NCI-H187 (cell line): ENCODE measurements around the gene KNTC1.
"Not testable (repeated sequence)": the region's sequence is repeated elsewhere in the genome, so short reads cannot be mapped to it uniquely, and the experiment has no call there.

Experiments used
- DNase-seq, 2 experiments: peaks; one replicate each; lab custom pipeline; 2025; lab: John Stamatoyannopoulos, UW

The KNTC1 gene, protein sequence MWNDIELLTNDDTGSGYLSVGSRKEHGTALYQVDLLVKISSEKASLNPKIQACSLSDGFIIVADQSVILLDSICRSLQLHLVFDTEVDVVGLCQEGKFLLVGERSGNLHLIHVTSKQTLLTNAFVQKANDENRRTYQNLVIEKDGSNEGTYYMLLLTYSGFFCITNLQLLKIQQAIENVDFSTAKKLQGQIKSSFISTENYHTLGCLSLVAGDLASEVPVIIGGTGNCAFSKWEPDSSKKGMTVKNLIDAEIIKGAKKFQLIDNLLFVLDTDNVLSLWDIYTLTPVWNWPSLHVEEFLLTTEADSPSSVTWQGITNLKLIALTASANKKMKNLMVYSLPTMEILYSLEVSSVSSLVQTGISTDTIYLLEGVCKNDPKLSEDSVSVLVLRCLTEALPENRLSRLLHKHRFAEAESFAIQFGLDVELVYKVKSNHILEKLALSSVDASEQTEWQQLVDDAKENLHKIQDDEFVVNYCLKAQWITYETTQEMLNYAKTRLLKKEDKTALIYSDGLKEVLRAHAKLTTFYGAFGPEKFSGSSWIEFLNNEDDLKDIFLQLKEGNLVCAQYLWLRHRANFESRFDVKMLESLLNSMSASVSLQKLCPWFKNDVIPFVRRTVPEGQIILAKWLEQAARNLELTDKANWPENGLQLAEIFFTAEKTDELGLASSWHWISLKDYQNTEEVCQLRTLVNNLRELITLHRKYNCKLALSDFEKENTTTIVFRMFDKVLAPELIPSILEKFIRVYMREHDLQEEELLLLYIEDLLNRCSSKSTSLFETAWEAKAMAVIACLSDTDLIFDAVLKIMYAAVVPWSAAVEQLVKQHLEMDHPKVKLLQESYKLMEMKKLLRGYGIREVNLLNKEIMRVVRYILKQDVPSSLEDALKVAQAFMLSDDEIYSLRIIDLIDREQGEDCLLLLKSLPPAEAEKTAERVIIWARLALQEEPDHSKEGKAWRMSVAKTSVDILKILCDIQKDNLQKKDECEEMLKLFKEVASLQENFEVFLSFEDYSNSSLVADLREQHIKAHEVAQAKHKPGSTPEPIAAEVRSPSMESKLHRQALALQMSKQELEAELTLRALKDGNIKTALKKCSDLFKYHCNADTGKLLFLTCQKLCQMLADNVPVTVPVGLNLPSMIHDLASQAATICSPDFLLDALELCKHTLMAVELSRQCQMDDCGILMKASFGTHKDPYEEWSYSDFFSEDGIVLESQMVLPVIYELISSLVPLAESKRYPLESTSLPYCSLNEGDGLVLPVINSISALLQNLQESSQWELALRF (N-terminal part only)

DNA sequence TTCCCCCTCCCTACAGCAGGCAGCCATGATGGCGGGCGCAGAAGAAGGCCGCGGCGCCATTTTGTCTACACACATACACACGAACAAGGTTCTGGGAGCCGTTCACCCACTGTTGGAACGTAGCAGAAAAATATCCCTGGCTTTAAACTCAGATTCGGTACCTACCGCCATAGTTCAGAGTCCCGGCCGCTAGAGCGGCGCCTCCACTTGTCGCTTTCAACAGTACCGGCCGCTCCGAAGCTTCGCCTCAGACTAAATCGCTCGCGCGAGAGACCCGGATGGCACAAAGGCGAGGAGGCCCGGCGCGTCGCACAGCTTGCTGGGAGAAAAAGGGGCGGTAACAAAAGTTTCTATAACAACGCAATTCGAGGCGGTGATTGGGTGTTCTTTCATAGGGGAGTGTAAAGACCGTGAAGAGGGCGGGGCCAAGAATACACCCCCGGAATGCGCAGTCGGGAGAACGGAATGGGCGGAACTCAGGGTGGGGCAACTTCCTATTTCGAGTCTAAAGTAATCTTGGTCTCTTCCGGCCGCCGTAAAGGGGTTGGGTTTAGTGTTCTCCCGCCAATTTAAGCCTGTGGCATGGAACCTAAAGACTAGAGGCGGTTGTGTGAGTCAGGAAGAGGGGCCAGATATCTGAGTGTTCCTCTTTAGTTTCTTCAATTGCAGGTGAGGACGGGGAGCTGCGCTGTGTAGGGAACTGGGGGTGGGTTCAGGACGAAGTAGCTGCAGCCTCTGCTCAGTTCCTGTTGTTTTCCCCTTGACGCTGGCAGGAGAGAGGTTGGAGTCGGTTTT is at the start of gene KNTC1, which contains the start of gene RSRC2:
Gene KNTC1, plus strand, starts transcription at position 567 of the 795 bp plus-strand sequence. CDS start 2,815 bp downstream, outside the sequence.
Gene RSRC2, minus strand, starts transcription at position 254 of the 795 bp plus-strand sequence. Its CDS starts 83 bp downstream, at position 171.
- DNase-seq: peak; percentile 99 to 100

DNA sequence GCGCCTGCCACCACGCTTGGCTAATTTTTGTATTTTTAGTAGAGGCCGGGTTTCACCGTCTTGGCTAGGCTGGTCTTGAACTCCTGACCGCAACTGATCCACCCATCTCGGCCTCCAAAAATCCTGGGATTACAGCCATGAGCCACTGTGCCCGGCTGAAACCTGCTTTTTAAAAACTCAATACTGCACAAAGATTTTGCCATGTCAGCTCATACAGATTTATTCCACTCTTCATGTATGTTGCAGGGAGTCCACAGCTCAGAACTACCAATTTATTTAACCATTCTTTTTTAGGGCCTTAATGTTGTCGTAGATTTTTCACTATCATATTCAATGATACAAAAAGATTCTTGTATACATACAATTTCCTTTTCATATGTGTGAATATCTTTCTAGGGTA is 46.3 kb upstream of the KNTC1 start:
- no peak for DNase-seq

DNA sequence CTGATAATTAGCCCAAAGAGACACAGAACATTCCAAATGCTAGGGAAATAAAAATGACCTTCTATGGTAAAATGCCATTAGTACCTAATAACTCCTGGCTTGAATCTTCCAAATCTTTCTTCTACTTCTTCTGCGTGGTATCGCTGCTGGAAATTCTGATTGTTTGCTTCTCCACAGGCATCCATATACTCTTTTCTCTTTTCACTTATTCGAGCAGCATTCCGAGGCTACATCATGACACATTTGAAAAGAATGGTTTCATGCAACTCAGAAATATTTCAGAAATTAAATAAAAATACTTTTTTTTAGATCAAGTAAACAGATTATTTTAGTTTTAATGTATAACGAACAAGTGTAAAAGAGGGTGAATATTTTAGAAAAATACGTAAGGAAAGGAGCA is 45.2 kb upstream of the KNTC1 start:
- no peak for DNase-seq

DNA sequence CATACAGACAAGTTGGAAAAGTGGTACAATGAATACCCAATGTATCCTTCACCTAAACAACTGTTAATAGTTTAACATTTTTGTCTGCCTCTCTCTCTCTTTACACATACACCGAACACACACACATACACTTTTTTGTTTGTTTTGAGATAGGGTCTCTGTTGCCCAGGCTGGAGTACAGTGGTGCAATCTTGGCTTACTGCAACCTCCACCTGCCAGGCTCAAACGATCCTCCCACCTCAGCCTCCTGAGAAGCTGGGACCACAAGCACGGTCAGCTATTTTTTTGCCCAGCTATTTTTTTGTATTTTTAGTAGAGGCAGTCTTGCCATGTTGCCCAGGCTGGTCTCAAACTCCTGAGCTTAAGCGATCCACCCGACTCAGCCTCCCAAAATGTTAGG is 43.1 kb upstream of the KNTC1 start:
- DNase-seq: no peak

DNA sequence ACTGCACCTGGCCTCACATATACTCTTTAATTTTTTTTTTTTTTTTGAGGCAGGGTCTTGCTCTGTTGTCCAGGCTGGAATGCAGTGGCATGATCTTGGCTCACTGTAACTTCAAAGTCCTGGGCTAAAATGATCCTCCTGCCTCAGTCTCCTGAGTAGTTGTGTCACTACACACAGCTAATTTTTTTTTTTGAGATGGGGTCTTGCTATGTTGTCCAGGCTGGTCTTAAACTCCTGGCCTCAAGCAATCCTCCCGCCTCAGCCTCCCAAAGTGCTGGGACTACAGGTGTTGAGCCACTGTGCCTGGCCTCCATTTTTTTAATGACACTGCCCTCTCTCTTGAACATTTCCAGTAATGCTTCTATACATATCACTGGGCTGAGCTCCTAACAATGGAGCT is 42.7 kb upstream of the KNTC1 start:
- not testable (repeated sequence) for DNase-seq

DNA sequence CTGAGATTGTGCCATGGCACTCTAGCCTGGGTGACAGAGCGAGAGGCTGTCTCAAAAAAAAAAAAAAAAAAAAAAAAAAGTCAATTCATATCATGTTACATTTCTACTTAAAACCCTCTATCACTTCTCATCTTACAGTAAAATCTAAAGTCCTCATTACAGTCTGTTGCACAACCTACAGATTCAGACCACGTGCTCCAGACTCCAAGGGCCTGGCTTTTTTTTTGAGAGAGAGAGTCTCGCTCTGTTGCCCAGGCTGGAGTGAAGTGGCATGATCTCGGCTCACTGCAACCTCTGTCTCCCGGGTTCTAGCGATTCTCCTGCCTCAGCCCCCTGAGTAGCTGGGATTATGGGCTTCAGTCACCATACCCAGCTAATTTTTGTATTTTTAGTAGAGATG is 40.7 kb upstream of the KNTC1 start:
- DNase-seq: not testable (repeated sequence)

DNA sequence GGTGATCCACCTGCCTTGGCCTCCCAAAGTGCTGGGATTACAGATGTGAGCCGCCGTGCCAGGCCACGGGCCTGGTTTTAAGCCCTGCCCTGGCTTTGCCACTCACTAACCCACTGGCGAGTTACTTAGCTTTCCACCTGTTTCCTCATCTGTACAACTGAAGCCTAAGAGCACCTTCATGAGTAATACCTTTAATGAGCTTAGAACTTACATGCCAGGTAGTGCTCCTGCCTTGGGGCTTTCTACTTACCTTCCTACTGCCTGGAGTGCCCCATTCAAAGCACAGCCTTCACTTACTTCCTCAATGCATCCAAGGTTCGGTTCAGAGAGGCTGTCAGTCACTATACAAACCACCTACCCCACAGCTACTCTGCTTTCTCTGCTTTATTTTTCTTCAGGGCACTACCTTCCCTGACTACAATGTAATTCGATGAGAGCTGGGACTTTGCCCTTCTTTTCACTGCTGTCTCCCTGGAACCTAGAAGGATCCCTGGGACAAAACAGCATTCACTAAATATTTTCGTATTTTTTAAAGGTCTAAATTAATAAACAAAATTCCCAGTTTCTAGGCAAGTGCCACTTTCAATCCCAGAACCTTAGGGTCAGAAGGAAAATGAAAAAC is 40.1 kb upstream of the KNTC1 start:
- DNase-seq: no peak

DNA sequence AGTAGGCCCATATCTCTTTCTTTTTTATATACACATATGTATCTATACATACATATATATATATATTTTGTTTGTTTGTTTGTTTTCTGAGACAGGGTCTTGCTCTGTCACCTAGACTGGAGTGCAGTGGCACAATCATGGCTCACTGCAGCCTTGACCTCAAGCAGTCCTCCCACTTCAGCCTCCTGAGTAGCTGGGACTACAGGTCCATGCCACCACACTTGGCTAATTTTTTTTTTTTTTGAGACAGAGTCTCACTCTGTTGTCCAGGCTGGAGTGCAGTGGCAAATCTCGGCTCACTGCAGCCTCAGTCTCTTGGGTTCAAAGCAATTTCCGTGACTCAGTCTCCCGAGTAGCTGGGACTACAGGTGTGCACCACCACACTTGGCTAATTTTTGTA is 39.2 kb upstream of the KNTC1 start:
- DNase-seq: not testable (repeated sequence)

DNA sequence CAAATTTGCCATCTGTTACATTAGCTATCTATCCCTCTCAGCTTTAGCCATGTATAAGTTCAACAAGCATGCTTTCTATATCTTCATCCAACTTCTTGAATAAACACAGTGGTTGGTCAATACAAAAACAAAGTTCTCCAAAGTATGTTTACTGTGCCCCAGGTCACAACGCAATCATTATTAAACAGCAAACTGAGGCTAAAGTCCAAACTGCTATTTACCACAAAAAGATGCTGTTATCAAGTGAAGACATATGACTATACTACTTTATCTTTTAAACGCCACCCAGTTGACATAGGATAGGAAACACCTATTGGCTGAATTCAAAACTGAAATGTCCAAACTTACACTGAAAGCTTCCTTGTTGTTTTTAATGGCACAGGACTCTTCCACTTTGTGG is 38.0 kb upstream of the KNTC1 start:
- DNase-seq: no peak

DNA sequence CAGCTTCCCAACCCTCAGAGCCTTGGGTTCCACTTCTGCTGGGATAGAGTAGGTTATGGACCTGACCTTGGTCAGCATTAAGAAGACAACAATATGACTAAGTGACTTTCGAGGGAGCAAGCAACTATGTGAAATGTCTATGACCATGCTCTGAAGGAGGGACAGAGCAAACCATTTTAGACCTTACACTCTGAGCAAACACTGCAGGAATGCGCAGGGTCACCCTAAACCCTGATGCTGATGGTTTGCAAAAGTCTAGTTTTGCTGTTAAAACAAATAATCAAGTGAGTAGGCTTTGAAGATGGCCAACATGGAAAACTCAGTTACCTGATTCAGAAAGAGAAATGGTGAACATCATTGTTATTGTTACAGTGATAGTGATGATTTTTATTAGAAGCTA is 35.1 kb upstream of the KNTC1 start:
- no peak for DNase-seq

DNA sequence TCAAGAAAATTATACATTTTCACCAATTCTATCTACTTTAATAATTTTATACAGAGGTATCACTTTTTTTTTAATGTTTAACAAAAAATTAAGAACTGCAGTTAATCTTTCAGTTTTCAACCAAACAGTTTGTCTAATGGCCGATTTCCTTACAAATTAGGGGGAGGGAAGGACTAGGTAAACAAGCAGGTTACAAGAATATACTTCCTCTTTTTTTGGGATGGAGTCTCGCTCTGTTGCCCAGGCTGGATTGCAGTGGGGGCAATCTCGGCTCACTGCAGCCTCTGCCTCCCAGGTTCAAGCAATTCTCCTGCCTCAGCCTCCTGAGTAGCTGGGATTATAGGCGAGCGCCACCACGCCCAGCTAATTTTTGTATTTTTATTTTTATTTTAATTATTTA is 33.8 kb upstream of the KNTC1 start:
- not testable (repeated sequence) for DNase-seq

DNA sequence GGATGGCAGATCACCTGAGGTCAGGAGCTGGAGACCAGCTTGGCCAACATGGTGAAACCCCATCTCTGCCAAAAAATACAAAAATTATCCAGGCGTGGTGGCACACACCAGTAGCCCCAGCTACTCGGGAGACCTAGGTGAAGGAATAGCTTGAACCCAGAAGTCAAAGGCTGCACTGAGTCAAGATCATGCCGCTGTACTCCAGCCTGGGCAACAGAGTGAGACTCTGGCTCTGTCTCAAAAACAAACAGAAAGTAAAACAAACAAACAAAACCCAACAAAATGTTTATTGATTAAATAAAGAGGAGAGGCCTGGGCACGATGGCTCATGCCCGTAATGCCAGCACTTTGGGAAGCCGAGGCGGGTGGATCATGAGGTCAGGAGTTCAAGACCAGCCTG is 31.8 kb upstream of the KNTC1 start:
- DNase-seq: no peak

DNA sequence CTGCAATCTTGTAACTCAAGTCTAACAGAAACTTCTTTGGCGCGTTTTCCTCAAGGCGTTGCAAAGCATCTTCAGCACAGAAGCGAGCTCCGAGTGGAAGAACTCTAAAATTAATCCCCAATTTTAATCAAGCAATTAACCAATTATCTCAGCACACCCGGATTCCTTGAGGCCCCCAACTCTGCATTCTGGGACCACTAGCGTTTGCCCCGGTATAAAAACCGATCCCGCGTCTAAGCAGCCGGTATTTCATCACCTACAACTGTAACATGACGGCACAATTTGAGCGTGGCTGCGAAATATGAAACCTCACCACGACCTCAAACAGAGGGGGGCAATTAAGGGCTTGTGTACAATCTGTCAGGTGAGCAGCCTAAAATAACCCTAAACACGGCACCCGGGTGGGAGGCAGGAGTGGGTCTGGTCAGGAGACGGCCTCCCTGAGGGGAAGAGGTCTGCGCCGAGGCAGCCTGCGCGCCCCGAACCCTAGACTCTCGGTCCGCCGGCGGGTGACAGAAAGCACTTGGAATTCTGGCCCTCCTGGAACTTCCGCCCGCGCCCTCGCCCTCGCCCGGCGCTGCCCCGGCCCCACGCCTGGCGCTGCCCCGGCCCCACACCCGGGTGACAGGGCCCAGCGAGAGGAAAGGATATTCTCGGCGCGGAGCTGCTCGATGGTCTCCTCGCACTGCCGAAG is 26.9 kb upstream of the KNTC1 start:
- peak; percentile 48 to 62 for DNase-seq

DNA sequence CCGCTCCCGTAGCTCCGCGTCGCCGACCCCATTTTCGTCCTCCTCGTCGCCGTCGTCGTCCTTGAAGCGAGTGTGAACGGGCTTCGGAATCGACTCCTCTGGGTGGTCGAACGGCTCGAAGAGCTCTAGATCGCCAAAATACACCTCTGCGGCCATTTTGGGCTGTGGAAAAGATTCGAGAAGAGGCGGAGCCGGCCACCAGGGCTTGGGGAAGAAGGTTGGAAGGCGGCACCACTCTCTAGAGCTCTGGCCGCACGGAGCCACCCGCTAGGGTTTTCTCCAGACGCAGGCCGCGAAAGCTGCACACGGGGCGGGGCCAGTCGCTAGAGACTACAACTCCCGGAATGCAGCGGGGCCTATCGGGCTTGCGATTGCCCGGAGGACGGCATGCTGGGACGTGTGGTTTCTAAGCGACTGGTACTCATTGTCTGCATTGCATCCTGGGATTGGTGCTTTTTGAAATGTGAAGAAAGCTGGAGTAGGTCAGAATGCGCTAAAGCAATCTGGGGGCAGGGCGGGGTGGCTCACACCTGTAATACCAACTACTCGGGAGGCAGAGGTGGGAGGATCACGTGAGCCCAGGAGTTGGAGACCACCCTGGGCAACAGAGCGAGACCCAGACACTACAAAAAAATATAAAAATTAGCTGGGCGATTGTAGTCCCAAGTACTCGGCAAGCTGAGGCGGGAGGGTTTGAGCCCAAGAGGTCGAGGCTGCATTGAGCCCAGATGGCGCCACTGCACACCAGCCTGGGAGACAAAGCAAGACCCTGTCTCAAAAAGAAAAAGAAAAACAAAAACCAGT is 26.2 kb upstream of the KNTC1 start, which contains the start of gene ZCCHC8:
Gene ZCCHC8, minus strand, starts transcription at position 248 of the 804 bp plus-strand sequence. Its CDS starts 92 bp downstream, at position 156.
- DNase-seq: peak; percentile 97 to 98

DNA sequence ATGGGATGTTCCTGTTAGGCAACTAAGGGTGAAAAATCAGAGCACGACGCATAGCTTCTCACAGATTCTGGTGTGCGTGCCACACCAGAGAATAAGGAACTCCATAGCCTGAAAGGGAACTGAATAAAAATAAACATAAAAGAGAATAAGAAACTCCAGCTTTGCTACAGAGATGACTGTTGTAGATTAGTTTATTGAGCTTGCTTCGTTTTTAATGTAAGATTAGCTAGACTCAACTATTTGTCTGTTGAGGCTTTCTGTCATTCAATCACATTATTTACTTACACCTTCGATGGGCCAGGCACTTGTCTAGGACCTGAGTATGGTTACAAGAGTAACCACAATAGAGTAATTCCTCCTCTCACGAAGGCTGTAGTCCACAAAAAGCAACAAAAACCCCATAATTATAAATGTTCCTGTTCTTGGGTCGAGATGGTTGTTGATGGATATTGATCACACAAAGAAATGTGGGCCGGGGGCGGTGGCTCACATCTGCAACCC is 25.5 kb upstream of the KNTC1 start:
- no peak for DNase-seq

DNA sequence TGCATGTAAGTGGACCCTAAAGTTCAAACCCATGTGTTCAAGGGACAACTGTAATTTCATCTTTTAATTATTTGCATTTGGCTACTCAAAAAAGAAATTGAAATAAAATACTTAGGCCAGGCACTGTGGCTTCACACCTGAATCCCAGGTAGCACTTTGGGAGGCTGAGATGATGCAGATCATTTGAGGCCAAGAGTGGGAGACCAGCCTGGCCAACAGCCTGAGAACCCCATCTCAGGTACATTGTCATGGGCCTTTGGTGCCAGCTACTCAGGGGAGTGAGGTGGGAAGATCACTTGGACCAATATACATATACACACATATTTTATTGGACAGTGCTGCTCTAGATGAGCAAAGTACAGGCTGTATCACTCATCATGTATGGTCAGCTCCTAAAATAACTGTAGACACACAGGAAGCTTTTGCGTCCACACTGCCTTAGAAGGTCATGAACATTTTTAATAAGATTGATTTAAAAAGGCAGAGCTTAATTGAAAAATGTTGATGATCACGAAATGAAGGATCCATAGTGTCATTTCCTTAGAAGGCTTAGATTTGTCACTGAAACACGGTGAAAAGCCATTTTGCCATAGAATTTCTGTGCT is 23.8 kb upstream of the KNTC1 start:
- DNase-seq: no peak

DNA sequence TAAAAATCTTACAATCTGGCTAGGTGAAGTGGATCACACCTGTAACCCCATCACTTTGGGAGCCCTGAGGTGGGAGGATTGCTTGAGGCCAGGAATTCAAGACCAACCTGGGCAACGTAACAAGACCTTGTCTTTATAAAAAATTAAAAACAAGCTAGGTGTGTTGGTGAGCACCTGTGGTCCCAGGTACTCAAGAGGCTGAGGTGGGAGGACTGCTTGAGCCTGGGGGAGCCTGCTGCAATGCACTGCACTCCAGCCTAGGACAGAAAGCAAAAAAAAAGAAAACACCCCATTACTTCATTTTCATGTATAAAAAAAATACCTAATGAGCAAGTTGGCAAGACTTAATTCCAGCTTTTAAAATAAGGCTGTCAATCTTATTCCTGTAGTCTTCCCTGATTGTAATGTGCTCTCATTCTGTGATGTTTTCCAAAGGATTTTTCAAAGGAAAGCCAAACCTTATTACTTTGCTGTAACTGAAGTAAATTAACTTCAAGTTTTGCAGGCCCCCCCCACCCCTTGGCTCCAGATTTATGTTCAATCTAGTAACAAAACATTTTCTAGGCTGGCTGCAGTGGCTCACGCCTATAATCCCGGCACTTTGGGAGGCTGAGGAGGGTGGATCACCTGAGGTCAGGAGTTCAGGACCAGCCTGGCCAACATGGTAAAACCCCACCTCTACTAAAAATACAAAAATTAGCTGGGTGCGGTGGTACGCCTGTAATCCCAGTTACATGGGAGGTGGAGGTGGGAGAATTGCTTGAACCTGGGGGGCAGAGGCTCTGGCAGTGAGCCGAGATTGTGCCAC is 23.1 kb upstream of the KNTC1 start:
- no peak for DNase-seq
